SK-N-SH (cell line): ENCODE results near the gene FALEC.

Experiments
- EP300 ChIP-seq, 2 experiments: IDR thresholded peaks; 2 replicates each; pipeline versions ENCODE4 v1.4.0 to v1.6.1; 2012; ENCODE audit warnings: borderline replicate concordance in 1 of 2, low read depth in 1 of 2, low read length in 1 of 2
- NFIC ChIP-seq: IDR thresholded peaks from 2 replicates; pipeline ENCODE4 v1.4.0; 2012; ENCODE audit warnings: borderline replicate concordance
- RFX5 ChIP-seq: IDR thresholded peaks from 2 replicates; pipeline ENCODE4 v1.6.1; 2012; ENCODE audit warnings: mild to moderate bottlenecking, improper control_type of control experiment, low read length
- TAF1 ChIP-seq: IDR thresholded peaks from 2 replicates; pipeline ENCODE4 v1.6.1; 2012; ENCODE audit warnings: low read depth, mild to moderate bottlenecking, low read length, moderate library complexity, borderline replicate concordance
- YY1 ChIP-seq: IDR thresholded peaks from 2 replicates; pipeline ENCODE4 v1.4.0; 2012; ENCODE audit warnings: low read depth, mild to moderate bottlenecking
- TF ChIP-seq, protein P1 (sequence below): IDR thresholded peaks from 2 replicates; pipeline ENCODE4 v1.4.0; 2012; ENCODE audit warnings: low read depth
- TF ChIP-seq, protein P2 (sequence below): fragments of 200-600 bp; sonication (generic); IDR thresholded peaks from 2 replicates; pipeline ENCODE4 v1.6.1; 2017; ENCODE audit warnings: antibody characterized with exemption, mild to moderate bottlenecking, moderate library complexity
- TF ChIP-seq, protein P3 (sequence below): fragments of 150-350 bp; IDR thresholded peaks from 2 replicates; pipeline ENCODE4 v1.6.1; 2016; ENCODE audit warnings: mild to moderate bottlenecking, low read depth, low read length

DNA sequence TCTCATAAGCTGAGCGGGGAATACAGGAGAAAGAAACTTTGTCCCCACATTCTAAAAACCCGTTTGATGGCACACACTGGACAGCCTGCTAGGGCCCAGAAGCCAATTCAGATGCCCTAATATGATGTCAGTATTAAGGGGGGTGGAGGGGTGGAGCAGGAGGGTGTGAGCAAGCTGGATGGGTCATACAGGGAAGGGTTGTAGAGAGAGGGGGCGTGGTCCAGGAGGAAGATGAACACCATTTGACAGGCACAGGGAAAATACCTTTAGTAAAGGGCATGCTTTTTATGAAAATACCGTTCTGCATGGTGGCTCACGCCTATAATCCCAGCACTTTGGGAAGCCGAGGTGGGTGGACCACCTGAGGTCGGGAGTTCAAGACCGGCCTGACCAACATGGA lies 22.4 kb upstream of the FALEC start:
- TF ChIP-seq, protein P1, sequence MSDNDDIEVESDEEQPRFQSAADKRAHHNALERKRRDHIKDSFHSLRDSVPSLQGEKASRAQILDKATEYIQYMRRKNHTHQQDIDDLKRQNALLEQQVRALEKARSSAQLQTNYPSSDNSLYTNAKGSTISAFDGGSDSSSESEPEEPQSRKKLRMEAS: no peak
- TF ChIP-seq NFIC: no peak
- TF ChIP-seq, protein P2, sequence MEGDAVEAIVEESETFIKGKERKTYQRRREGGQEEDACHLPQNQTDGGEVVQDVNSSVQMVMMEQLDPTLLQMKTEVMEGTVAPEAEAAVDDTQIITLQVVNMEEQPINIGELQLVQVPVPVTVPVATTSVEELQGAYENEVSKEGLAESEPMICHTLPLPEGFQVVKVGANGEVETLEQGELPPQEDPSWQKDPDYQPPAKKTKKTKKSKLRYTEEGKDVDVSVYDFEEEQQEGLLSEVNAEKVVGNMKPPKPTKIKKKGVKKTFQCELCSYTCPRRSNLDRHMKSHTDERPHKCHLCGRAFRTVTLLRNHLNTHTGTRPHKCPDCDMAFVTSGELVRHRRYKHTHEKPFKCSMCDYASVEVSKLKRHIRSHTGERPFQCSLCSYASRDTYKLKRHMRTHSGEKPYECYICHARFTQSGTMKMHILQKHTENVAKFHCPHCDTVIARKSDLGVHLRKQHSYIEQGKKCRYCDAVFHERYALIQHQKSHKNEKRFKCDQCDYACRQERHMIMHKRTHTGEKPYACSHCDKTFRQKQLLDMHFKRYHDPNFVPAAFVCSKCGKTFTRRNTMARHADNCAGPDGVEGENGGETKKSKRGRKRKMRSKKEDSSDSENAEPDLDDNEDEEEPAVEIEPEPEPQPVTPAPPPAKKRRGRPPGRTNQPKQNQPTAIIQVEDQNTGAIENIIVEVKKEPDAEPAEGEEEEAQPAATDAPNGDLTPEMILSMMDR: no peak
- TF ChIP-seq YY1: no peak
- no peak for TF ChIP-seq TAF1
- TF ChIP-seq, protein P3, sequence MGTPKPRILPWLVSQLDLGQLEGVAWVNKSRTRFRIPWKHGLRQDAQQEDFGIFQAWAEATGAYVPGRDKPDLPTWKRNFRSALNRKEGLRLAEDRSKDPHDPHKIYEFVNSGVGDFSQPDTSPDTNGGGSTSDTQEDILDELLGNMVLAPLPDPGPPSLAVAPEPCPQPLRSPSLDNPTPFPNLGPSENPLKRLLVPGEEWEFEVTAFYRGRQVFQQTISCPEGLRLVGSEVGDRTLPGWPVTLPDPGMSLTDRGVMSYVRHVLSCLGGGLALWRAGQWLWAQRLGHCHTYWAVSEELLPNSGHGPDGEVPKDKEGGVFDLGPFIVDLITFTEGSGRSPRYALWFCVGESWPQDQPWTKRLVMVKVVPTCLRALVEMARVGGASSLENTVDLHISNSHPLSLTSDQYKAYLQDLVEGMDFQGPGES: no peak
- no peak for TF ChIP-seq EP300 (IDR thresholded peaks at IDR 0.05; ENCODE audit: borderline replicate concordance in 1 of 2, low read depth in 1 of 2, low read length in 1 of 2)
- TF ChIP-seq RFX5: no peak
